ENCODE results near the gene COL8A1. TPM values are rescaled to one million over a fixed set of nuclear protein-coding genes. Genes with fewer than 3 reads are reported as not detected.

The COL8A1 gene
- total and polyA plus RNA-seq, 2 experiments from 2014 or later, result 0.41 to 2.4 TPM

DNA sequence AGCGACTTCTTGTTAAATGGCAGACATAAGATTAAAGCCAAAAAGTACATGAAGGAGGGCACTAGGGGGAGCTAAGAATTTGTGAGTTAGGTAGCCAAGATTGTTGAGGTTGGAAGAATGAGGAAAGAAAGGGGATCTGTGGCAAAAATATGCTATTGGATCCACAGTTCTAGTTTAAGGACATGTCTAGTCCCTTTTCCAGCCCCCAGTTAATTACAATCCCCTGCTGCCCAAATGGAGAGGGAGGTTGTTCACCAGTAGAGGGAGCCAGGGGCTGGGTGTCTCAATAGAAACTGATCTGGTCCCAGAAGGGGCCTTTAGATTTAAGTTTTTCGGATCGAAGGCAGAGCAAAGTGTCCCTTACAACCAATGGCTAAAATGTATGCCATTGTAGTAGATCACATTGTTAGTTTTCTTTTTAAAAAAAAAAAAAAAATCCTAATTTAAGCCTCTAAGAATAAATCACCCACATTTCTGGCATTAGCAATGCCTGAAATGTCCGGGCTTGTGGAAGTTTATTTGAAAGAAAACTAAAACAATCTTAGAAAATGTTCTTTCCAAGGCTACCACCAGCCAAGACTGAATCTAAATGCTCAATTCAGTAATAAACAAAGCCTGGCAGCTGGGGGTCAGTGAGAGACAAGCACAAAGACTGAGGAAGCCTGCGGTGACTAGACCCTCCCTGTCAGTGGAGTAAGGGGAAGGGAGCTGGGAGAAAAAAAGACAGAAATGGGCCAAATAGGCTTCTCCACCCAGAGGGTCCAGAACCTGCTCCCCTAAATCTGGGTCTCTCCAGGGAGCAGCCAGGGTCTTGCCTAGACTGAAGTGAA, 7.1 kb downstream of the COL8A1 start:
- WGBS (ENCODE audit: low lambda C conversion rate, missing lambda C conversion rate), result 82% methylated on average over 5 of the region's 5 CpGs
- Histone ChIP-seq H3K4me3 (no peak overlapping the region), H3K27me3 (peaks cover 25% of the 10 kb centered on the region), H3K4me2 (no peak overlapping the region), H3K9me2 (replicated peaks; ENCODE audit: insufficient read depth) (no peaks in the 10 kb centered on the region), H2AFZ (no peak overlapping the region), H3K4me1 (ENCODE audit: insufficient read depth) (no peaks in the 10 kb centered on the region), H3K79me2 (no peaks in the 10 kb centered on the region), H3K9me3 (ENCODE audit: low read depth) (no peaks in the 10 kb centered on the region), H3K27ac (no peak overlapping the region), H3K36me3 (replicated peaks; ENCODE audit: insufficient read depth, low read depth) (no peaks in the 10 kb centered on the region), H4K20me1 (ENCODE audit: insufficient read depth, poor library complexity, severe bottlenecking) (no peaks in the 10 kb centered on the region)
- DNase-seq (ENCODE audit: low spot score), result no peak
- TF ChIP-seq EZH2 (IDR thresholded peaks at IDR 0.05; ENCODE audit: borderline replicate concordance) (no peak), EZH2phosphoT487 (IDR thresholded peaks at IDR 0.05; ENCODE audit: low read depth, severe bottlenecking, unreplicated experiment) (no peak)
- TF ChIP-seq, protein P1, sequence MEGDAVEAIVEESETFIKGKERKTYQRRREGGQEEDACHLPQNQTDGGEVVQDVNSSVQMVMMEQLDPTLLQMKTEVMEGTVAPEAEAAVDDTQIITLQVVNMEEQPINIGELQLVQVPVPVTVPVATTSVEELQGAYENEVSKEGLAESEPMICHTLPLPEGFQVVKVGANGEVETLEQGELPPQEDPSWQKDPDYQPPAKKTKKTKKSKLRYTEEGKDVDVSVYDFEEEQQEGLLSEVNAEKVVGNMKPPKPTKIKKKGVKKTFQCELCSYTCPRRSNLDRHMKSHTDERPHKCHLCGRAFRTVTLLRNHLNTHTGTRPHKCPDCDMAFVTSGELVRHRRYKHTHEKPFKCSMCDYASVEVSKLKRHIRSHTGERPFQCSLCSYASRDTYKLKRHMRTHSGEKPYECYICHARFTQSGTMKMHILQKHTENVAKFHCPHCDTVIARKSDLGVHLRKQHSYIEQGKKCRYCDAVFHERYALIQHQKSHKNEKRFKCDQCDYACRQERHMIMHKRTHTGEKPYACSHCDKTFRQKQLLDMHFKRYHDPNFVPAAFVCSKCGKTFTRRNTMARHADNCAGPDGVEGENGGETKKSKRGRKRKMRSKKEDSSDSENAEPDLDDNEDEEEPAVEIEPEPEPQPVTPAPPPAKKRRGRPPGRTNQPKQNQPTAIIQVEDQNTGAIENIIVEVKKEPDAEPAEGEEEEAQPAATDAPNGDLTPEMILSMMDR (IDR thresholded peaks at IDR 0.05; ENCODE audit: poor library complexity), result peak; percentile 48

DNA sequence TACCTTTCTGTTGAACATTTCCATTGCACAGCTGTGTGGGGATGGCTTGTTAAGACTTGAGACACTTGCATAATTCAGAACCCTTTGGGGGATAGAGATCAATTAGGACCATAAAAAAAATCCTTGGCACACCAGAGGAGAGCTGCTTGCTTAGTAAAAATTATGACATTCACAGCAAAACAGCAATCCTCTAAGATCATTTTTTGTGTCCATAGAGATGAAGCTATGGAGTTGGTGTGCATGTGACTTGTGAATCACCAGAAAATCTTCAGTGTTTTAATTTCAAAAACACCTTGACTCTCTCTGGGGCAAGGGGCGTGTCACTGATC, 7.7 kb downstream of the COL8A1 start:
- H3K9me3 ChIP-seq (ENCODE audit: low read depth), result no peaks in the 10 kb centered on the region
- no peak overlapping the region for H3K27ac ChIP-seq
- no peaks in the 10 kb centered on the region for H3K9me2 ChIP-seq (replicated peaks; ENCODE audit: insufficient read depth)
- DNase-seq (ENCODE audit: low spot score), result no peak
- no peak overlapping the region for H3K4me3 ChIP-seq
- peaks cover under 1% of the 10 kb centered on the region for H3K4me1 ChIP-seq (ENCODE audit: insufficient read depth)
- TF ChIP-seq, protein P1 (IDR thresholded peaks at IDR 0.05; ENCODE audit: poor library complexity), result no peak
- no peak for TF ChIP-seq EZH2 (IDR thresholded peaks at IDR 0.05; ENCODE audit: borderline replicate concordance)
- TF ChIP-seq EZH2phosphoT487 (IDR thresholded peaks at IDR 0.05; ENCODE audit: low read depth, severe bottlenecking, unreplicated experiment), result no peak
- peaks cover 20% of the 10 kb centered on the region for H3K27me3 ChIP-seq
- no peak overlapping the region for H2AFZ ChIP-seq
- H4K20me1 ChIP-seq (ENCODE audit: insufficient read depth, poor library complexity, severe bottlenecking), result no peaks in the 10 kb centered on the region
- no peaks in the 10 kb centered on the region for H3K79me2 ChIP-seq
- WGBS (ENCODE audit: low lambda C conversion rate, missing lambda C conversion rate), result 93% methylated on average over 1 of the region's 1 CpG
- no peaks in the 10 kb centered on the region for H3K36me3 ChIP-seq (replicated peaks; ENCODE audit: insufficient read depth, low read depth)
- no peak overlapping the region for H3K4me2 ChIP-seq

DNA sequence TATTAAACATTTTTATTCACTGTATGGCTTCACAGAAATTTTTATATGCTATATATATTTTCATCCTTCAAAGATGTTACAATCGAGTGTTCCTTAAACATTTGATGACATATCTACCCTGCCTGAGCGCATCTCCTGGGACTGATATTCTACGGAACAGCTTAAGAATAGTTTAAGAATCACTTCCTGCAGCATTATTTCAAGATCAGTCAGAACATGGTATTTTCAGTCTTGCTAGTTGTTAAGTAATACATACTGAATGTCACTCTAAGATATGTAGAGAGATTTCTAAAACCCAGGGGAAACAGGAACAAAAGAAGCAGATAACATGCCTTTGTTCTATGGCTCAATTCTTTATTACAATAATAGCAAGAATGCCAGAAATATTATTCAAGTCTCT, 8.7 kb downstream of the COL8A1 start:
- Histone ChIP-seq H3K36me3 (replicated peaks; ENCODE audit: insufficient read depth, low read depth) (no peaks in the 10 kb centered on the region), H3K27me3 (peaks cover 9% of the 10 kb centered on the region), H3K4me3 (no peak overlapping the region), H3K27ac (no peak overlapping the region), H4K20me1 (ENCODE audit: insufficient read depth, poor library complexity, severe bottlenecking) (no peaks in the 10 kb centered on the region), H3K79me2 (no peaks in the 10 kb centered on the region), H3K9me2 (replicated peaks; ENCODE audit: insufficient read depth) (no peaks in the 10 kb centered on the region), H2AFZ (no peak overlapping the region), H3K9me3 (ENCODE audit: low read depth) (no peaks in the 10 kb centered on the region), H3K4me2 (no peak overlapping the region), H3K4me1 (ENCODE audit: insufficient read depth) (peaks cover 5% of the 10 kb centered on the region)
- TF ChIP-seq EZH2phosphoT487 (IDR thresholded peaks at IDR 0.05; ENCODE audit: low read depth, severe bottlenecking, unreplicated experiment) (no peak), EZH2 (IDR thresholded peaks at IDR 0.05; ENCODE audit: borderline replicate concordance) (no peak)
- TF ChIP-seq, protein P1 (IDR thresholded peaks at IDR 0.05; ENCODE audit: poor library complexity), result no peak
- no peak for DNase-seq (ENCODE audit: low spot score)
- WGBS (ENCODE audit: low lambda C conversion rate, missing lambda C conversion rate), result 77% methylated on average over 3 of the region's 3 CpGs
